Spleen (tissue), 11 donors: Measurements from ENCODE around the gene DMPK. TPM values are rescaled to one million over a fixed set of nuclear protein-coding genes. Genes with fewer than 3 reads are reported as not detected.

Experiments used
- DNase-seq: peaks from one replicate; pipeline ENCODE4 v3.0.0-alpha.2; 2020
- H3K27ac ChIP-seq, 8 donors: fragments of 200-600 bp; sonication (generic) in 7 of 8; 1 replicate in 4 of 8; 2 replicates in 4 of 8; pipeline versions ENCODE4 v1.5.0 to v1.8.0; 2016 to 2021; ENCODE audit warnings: inconsistent platforms in 4 of 8, mild to moderate bottlenecking in 4 of 8, moderate library complexity in 1 of 8
- H3K27me3 ChIP-seq, 7 donors: fragments of 200-600 bp; sonication (generic) in 6 of 7; replicated peaks in 1 of 7; 1 replicate in 4 of 7; 2 replicates in 3 of 7; pipeline versions ENCODE4 v1.5.0 to v1.8.0; 2016 to 2021; ENCODE audit warnings: inconsistent platforms in 3 of 7, mild to moderate bottlenecking in 1 of 7
- H3K36me3 ChIP-seq, 6 donors: fragments of 200-600 bp; sonication (generic) in 5 of 6; 1 replicate in 4 of 6; 2 replicates in 2 of 6; pipeline versions ENCODE4 v1.5.0 to v1.8.0; 2016 to 2021; ENCODE audit warnings: inconsistent platforms in 2 of 6
- H3K4me1 ChIP-seq, 6 donors: fragments of 200-600 bp; sonication (generic) in 5 of 6; 1 replicate in 3 of 6; 2 replicates in 3 of 6; pipeline versions ENCODE4 v1.5.0 to v1.8.0; 2016 to 2021; ENCODE audit warnings: inconsistent platforms in 3 of 6
- H3K4me3 ChIP-seq, 8 donors: fragments of 200-600 bp; sonication (generic) in 7 of 8; 1 replicate in 4 of 8; 2 replicates in 4 of 8; pipeline versions ENCODE4 v1.5.0 to v1.8.0; 2016 to 2021; ENCODE audit warnings: inconsistent platforms in 4 of 8, mild to moderate bottlenecking in 4 of 8, moderate library complexity in 2 of 8
- H3K9me3 ChIP-seq, 8 donors: fragments of 200-600 bp; sonication (generic) in 7 of 8; 1 replicate in 4 of 8; 2 replicates in 4 of 8; pipeline versions ENCODE4 v1.5.0 to v1.8.0; 2016 to 2021; ENCODE audit warnings: inconsistent platforms in 4 of 8
- POLR2A ChIP-seq, 3 donors: fragments of 450-650 bp; IDR thresholded peaks; one replicate each; pipeline ENCODE4 v1.5.1; 2017; ENCODE audit warnings: antibody characterized with exemption in 3 of 3, mild to moderate bottlenecking in 1 of 3
- POLR2AphosphoS5 ChIP-seq, 3 donors: sonication (generic); formaldehyde crosslinking; IDR thresholded peaks; one replicate each; pipeline ENCODE4 v1.5.1; 2017; ENCODE audit warnings: antibody characterized with exemption in 3 of 3
- WGBS, 5 donors: extraction: QIAGEN DNeasy Blood & Tissue Kit in 3 of 5; methylation state at CpG; one replicate each; pipeline versions ENCODE4 v1.1.5 to v1.1.7; 2013 to 2018; 5-methylcytosine and 5-hydroxymethylcytosine counted together
- intact Hi-C: fragments of 100-400 bp; cut with DNase I; formaldehyde crosslinking; loops from one replicate; pipeline ENCODE4 v1.15.0; 2023; ENCODE audit warnings: low total_unique reads
- polyA plus RNA-seq, 3 donors: library from polyadenylated mRNA; stranded (reverse); fragments of 200-250 nt; gene quantifications; one replicate each; pipeline ENCODE4 v1.2.1, GENCODE V29; 2013
- total RNA-seq, 7 donors: library from RNA; depleted of rRNA in 3 of 7; stranded (reverse); fragments of >200 nt in 3 of 7; fragmentation: NEBNext Ultra II Directional in 4 of 7; extraction: Animal tissue kit (Norgen Biotek cat#: 25700) in 4 of 7; gene quantifications; one replicate each; pipeline versions ENCODE4 v1.1.0 to v1.2.1, GENCODE V29; 2016 to 2021
- TF ChIP-seq, protein P1 (sequence below), 11 experiments: fragments of 200-600 bp in 7 of 11; fragments of 450-650 bp in 4 of 11; sonication (generic) in 4 of 11; IDR thresholded peaks in 8 of 11; conservative IDR thresholded peaks in 3 of 11; 1 replicate in 7 of 11; 2 replicates in 4 of 11; pipeline versions ENCODE4 v1.4.0 to v1.8.0; 2016 to 2021; ENCODE audit warnings: antibody characterized with exemption in 11 of 11, inconsistent platforms in 4 of 11, mild to moderate bottlenecking in 1 of 11
- donor health status: healthy with polysubstance abuse.
- donor health status: DM: no; HTN: no; CAD: no; lungs with moderate emphysema.
- donor health status: DM: no; HTN: no; CAD: no.
- donor health status: Bipolar disorder and iron deficiency.
- donor health status: healthy.
- donor health status: DM: no; HTN: no; CAD: no.
- donor health status: DM: yes; HTN: yes; CAD: no.

The DMPK gene
- total and polyA plus RNA-seq, 10 donors: 17.9 to 147 (median 35.4) TPM

- intact Hi-C loops: no loop called here
- peaks cover 0 to under 1% (median 0%) of the 10 kb centered on the region in 7 donors for H3K27me3 ChIP-seq
- no peak overlapping the region for H3K4me3 ChIP-seq
- H3K9me3 ChIP-seq: no peaks in the 10 kb centered on the region
- 86 to 93% (median 90%) methylated on average over 4 to 10 of the region's 10 CpGs for WGBS, 5 donors
- peaks cover 0 to 91% (median 67%) of the 10 kb centered on the region in 6 donors for H3K36me3 ChIP-seq
- peaks cover 0 to 14% (median 8%) of the 10 kb centered on the region in 6 donors for H3K4me1 ChIP-seq
- no peak overlapping the region for H3K27ac ChIP-seq
- TF ChIP-seq, protein P1, sequence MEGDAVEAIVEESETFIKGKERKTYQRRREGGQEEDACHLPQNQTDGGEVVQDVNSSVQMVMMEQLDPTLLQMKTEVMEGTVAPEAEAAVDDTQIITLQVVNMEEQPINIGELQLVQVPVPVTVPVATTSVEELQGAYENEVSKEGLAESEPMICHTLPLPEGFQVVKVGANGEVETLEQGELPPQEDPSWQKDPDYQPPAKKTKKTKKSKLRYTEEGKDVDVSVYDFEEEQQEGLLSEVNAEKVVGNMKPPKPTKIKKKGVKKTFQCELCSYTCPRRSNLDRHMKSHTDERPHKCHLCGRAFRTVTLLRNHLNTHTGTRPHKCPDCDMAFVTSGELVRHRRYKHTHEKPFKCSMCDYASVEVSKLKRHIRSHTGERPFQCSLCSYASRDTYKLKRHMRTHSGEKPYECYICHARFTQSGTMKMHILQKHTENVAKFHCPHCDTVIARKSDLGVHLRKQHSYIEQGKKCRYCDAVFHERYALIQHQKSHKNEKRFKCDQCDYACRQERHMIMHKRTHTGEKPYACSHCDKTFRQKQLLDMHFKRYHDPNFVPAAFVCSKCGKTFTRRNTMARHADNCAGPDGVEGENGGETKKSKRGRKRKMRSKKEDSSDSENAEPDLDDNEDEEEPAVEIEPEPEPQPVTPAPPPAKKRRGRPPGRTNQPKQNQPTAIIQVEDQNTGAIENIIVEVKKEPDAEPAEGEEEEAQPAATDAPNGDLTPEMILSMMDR (IDR thresholded peaks at IDR 0.05 in 8 of 11, conservative IDR thresholded peaks at IDR 0.05 in 3 of 11): no peak
- TF ChIP-seq POLR2AphosphoS5 (IDR thresholded peaks at IDR 0.05): peak in 2 of 3 donors; percentile 39 to 73
- no peak for DNase-seq
Observed at GRCh38 chr19:45821570-45821969, 39.3 kb upstream of the DMPK start.

GRCh38 chr19:45821103-45821521, 38.8 kb upstream of the DMPK start:
- WGBS, 5 donors: 88 to 91% (median 91%) methylated on average over 8 of the region's 8 CpGs
- TF ChIP-seq POLR2A (IDR thresholded peaks at IDR 0.05) (no peak), POLR2AphosphoS5 (IDR thresholded peaks at IDR 0.05) (no peak)
- TF ChIP-seq, protein P1 (IDR thresholded peaks at IDR 0.05 in 8 of 11, conservative IDR thresholded peaks at IDR 0.05 in 3 of 11): no peak
- DNase-seq: no peak
- Histone ChIP-seq H3K27ac (no peak overlapping the region), H3K27me3 (peaks cover 0 to 5% (median 0%) of the 10 kb centered on the region in 7 donors), H3K4me1 (peaks cover 0 to 19% (median 13%) of the 10 kb centered on the region in 6 donors), H3K4me3 (no peak overlapping the region), H3K9me3 (no peaks in the 10 kb centered on the region), H3K36me3 (peaks cover 0 to 89% (median 62%) of the 10 kb centered on the region in 6 donors)
- intact Hi-C loops: no loop called here

- peaks cover 0 to 10% (median 0%) of the 10 kb centered on the region in 7 donors for H3K27me3 ChIP-seq
- no peaks in the 10 kb centered on the region for H3K9me3 ChIP-seq
- H3K27ac ChIP-seq: no peak overlapping the region
- intact Hi-C loops: no loop called here
- DNase-seq: no peak
- WGBS, 5 donors: 71 to 78% (median 77%) methylated on average over 20 of the region's 20 CpGs
- TF ChIP-seq, protein P1 (IDR thresholded peaks at IDR 0.05 in 8 of 11, conservative IDR thresholded peaks at IDR 0.05 in 3 of 11): no peak
- TF ChIP-seq POLR2AphosphoS5 (IDR thresholded peaks at IDR 0.05): peak in 2 of 3 donors; percentile 30 to 71
- peaks cover 0 to 24% (median 18%) of the 10 kb centered on the region in 6 donors for H3K4me1 ChIP-seq
- H3K4me3 ChIP-seq: no peak overlapping the region
- H3K36me3 ChIP-seq: peaks cover 0 to 89% (median 57%) of the 10 kb centered on the region in 6 donors
Observed at GRCh38 chr19:45820413-45821102, 38.3 kb upstream of the DMPK start.

- whole genome bisulfite sequencing, 5 donors: 91 to 98% (median 92%) methylated on average over 5 to 6 of the region's 6 CpGs
- Histone ChIP-seq H3K27ac (no peak overlapping the region), H3K36me3 (peaks cover 0 to 89% (median 49%) of the 10 kb centered on the region in 6 donors), H3K4me1 (peaks cover 0 to 32% (median 23%) of the 10 kb centered on the region in 6 donors), H3K27me3 (peaks cover 0 to 18% (median 3%) of the 10 kb centered on the region in 7 donors), H3K4me3 (no peak overlapping the region), H3K9me3 (no peaks in the 10 kb centered on the region)
- no peak for DNase-seq
- TF ChIP-seq, protein P1 (IDR thresholded peaks at IDR 0.05 in 8 of 11, conservative IDR thresholded peaks at IDR 0.05 in 3 of 11): no peak
- TF ChIP-seq POLR2AphosphoS5 (IDR thresholded peaks at IDR 0.05): peak in 1 of 3 donors; percentile 38
- intact Hi-C loops: no loop called here
Observed at GRCh38 chr19:45819769-45820168, 37.5 kb upstream of the DMPK start.
